BJ (cell line): ENCODE measurements around the gene TRMT61B. TPM values are rescaled to one million over a fixed set of nuclear protein-coding genes. Genes with fewer than 3 reads are reported as not detected.

Experiments used
- CTCF ChIA-PET: fragments of 350-600 bp; formaldehyde crosslinking; extraction: SDS; loops from one replicate; lab custom pipeline; 2021; ENCODE audit warnings: antibody characterized with exemption, inconsistent platforms; lab: Yijun Ruan, JAX
- POLR2A ChIA-PET: fragments of 300-600 bp; sonication (Branson Sonifier 250); formaldehyde crosslinking; extraction: SDS; loops from one replicate; lab custom pipeline; 2021; ENCODE audit warnings: antibody characterized with exemption; lab: Charles Lee
- DNase-seq: peaks from one replicate; pipeline ENCODE4 v3.0.0-alpha.2; 2011; ENCODE audit warnings: low read depth
- H3K27me3 ChIP-seq: 2 replicates; pipeline ENCODE4 v1.6.0; 2011; ENCODE audit warnings: low read length; ENCODE audit not compliant: control insufficient read depth, insufficient read depth
- H3K36me3 ChIP-seq: 2 replicates; pipeline ENCODE4 v1.5.1; 2011; ENCODE audit warnings: low read length; ENCODE audit not compliant: control insufficient read depth, insufficient read depth
- H3K4me3 ChIP-seq: 2 replicates; pipeline ENCODE4 v1.5.1; 2011; ENCODE audit warnings: low read depth, mild to moderate bottlenecking, control low read depth, low read length
- polyA plus RNA-seq: library from polyadenylated mRNA; depleted of rRNA; stranded (reverse); fragments of >200 nt; gene quantifications from 2 replicates; pipeline ENCODE4 v1.2.3, GENCODE V29; 2011
- TF ChIP-seq, protein P1 (sequence below): IDR thresholded peaks from 2 replicates; pipeline ENCODE4 v1.5.1; 2011; ENCODE audit warnings: low read depth, mild to moderate bottlenecking, control low read depth, inconsistent platforms, low read length, moderate library complexity; ENCODE audit not compliant: insufficient read depth

Gene TRMT61B
- polyA plus RNA-seq, 1 experiment = 8.0 TPM

DNA sequence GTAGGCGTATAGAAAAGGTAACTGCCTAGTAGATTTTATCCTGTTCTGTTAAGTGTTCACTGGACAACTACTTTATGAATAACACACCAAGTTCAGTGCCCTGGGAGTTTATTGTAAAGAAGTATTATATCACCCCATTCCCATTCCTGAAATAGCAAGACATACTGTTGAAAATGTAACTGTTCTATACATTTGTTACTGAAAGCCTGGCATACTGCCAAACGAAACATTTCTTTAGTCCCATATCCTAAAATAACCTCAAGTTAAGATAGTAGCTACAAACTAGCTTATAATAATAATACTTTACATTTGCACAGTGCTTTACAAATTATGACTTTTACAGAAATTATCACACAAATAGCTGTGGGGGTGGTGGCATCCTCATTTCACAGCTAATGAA lies 34.3 kb downstream of the TRMT61B start:
- TF ChIP-seq, protein P1, sequence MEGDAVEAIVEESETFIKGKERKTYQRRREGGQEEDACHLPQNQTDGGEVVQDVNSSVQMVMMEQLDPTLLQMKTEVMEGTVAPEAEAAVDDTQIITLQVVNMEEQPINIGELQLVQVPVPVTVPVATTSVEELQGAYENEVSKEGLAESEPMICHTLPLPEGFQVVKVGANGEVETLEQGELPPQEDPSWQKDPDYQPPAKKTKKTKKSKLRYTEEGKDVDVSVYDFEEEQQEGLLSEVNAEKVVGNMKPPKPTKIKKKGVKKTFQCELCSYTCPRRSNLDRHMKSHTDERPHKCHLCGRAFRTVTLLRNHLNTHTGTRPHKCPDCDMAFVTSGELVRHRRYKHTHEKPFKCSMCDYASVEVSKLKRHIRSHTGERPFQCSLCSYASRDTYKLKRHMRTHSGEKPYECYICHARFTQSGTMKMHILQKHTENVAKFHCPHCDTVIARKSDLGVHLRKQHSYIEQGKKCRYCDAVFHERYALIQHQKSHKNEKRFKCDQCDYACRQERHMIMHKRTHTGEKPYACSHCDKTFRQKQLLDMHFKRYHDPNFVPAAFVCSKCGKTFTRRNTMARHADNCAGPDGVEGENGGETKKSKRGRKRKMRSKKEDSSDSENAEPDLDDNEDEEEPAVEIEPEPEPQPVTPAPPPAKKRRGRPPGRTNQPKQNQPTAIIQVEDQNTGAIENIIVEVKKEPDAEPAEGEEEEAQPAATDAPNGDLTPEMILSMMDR = no peak
- ChIA-PET POLR2A (no interaction called here), CTCF (interaction anchor here (1.4 to 1.7 kb wide), 3 partner anchors 10 to 24 kb away, joined by 3 read pairs; no protein-coding TSS in a partner anchor)
- no peak overlapping the region for H3K4me3 ChIP-seq
- DNase-seq = no peak
- H3K36me3 ChIP-seq = no peaks in the 10 kb centered on the region
- no peaks in the 10 kb centered on the region for H3K27me3 ChIP-seq

DNA sequence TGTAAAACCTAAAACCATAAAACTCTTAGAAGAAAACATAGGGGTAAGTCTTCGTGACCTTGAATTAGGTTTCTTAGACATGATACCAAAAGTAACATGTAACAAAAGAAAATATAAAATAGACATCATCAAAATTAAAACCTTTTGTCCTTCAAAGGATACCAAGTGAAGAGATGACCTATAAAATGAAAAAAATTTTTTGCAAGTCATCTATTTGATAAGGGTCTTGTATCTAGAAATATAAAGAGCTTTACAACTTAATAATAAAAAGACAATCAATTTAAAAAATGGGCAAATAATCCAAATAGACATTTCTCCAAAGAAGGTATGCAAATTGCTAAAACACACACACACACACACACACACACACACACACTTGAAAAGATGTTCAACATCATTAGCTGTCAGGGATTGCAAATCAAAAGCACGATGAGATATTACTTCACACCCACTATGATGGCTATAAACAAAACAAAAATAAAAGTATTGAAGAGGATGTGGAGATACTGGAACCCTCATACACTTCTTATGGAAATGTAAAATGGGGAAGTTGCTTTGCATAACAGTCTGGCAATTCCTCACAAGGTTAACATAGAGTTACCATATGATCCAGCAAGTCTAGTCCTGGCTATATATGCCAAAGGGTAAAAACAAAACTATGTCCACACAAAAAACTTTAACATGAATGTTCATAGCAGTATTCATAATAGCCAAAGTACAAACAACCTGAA lies 36.2 kb downstream of the TRMT61B start:
- TF ChIP-seq, protein P1 = no peak
- Histone ChIP-seq H3K4me3 (no peak overlapping the region), H3K27me3 (no peaks in the 10 kb centered on the region), H3K36me3 (no peaks in the 10 kb centered on the region)
- DNase-seq = no peak
- ChIA-PET CTCF (interaction anchor here (0.9 to 1.4 kb wide), 3 partner anchors 13 to 17 kb away, joined by 3 read pairs; no protein-coding TSS in a partner anchor), POLR2A (no interaction called here)

DNA sequence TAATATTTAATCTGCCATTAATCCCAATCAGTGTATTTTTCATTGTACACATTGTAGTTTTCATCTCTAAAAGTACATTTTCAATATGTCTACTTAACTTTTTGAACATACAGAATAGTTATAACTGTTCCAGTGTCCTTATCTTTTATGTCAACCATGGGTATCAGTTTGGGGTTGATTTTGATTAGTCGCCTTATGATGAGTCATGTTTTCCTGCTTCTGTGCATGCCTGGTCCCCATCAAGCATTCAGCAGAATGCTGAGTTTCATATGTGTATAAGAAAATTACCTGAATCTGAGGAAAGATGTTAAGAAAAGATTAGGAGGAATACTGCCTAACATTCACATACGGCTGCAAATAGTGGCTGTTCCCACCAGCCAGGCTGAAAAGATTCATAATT lies 41.7 kb downstream of the TRMT61B start:
- Histone ChIP-seq H3K36me3 (no peaks in the 10 kb centered on the region), H3K27me3 (no peaks in the 10 kb centered on the region), H3K4me3 (no peak overlapping the region)
- CTCF ChIA-PET = no interaction called here
- POLR2A ChIA-PET = no interaction called here
- TF ChIP-seq, protein P1 = no peak
- no peak for DNase-seq

DNA sequence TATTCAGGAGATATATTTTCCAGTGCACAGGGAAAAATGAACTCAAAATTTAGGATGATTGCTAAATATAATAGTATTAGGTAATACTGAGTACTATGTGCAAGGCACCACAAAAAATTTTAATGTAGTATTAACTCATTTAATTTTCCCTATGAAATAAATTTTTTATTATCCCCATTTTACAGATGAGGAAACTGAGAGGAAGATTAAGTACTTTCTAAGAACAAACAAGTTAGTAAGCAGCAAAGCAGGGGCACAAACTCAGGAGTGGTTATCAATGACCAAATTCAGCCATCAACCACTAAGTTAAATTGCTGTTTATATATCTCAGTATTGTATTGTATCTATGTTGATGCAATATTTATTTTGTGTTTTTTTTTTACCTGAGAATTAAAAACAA lies 45.2 kb downstream of the TRMT61B start:
- POLR2A ChIA-PET = no interaction called here
- H3K36me3 ChIP-seq = no peaks in the 10 kb centered on the region
- CTCF ChIA-PET = no interaction called here
- TF ChIP-seq, protein P1 = no peak
- H3K4me3 ChIP-seq = no peak overlapping the region
- no peak for DNase-seq
- H3K27me3 ChIP-seq = no peaks in the 10 kb centered on the region

DNA sequence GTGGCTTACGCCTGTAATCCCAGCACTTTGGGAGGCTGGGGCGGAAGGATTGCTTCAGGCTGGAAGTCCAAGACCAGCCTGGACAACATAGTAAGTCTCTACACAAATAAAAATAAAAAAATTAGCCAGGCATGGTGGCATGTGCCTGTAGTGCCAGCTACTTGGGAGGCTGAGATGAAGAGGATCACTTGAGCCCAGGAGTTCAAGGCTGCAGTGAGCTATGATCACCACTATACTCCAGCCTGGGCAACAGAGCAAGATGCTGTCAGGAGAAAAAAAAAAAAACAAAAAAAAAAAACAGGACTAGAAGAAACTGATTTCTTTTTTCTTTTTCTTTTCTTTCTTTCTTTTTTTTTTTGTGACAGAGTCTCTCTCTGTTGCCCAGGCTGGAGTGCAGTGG lies 45.9 kb downstream of the TRMT61B start:
- ChIA-PET CTCF (interaction anchor here (0.6 kb wide), 1 partner anchor 54 kb away, joined by 4 read pairs; no protein-coding TSS in a partner anchor), POLR2A (no interaction called here)
- Histone ChIP-seq H3K27me3 (no peaks in the 10 kb centered on the region), H3K36me3 (no peaks in the 10 kb centered on the region), H3K4me3 (no peak overlapping the region)
- no peak for DNase-seq
- TF ChIP-seq, protein P1 = no peak
